ENCODE measurements around the gene ZNHIT6.

GRCh38 chr1:85623061-85623471, 85.2 kb downstream of the ZNHIT6 start:
- TF ChIP-seq MAX (IDR thresholded peaks at IDR 0.05) (0 out of 2 replicates have a peak, but pooled peaks have one; percentile 17), TAF1 (IDR thresholded peaks at IDR 0.05; ENCODE audit: low read depth) (no peak), REST (IDR thresholded peaks at IDR 0.05; ENCODE audit: low read depth) (no peak)

Data from Ishikawa (cell line).